Tibial nerve (tissue), 3 donors: ENCODE measurements around the gene LSR.

ENCODE experiments used
- CTCF ChIP-seq, 5 experiments: fragments of 200-600 bp in 3 of 5; fragments of 450-650 bp in 2 of 5; sonication (generic) in 3 of 5; IDR thresholded peaks; one replicate each; pipeline ENCODE4 v1.5.1; 2016 to 2019; ENCODE audit warnings: antibody characterized with exemption in 5 of 5, mild to moderate bottlenecking in 3 of 5, moderate library complexity in 2 of 5
- POLR2A ChIP-seq, 2 donors: fragments of 450-650 bp; IDR thresholded peaks; one replicate each; pipeline ENCODE4 v1.6.1; 2017; ENCODE audit warnings: antibody characterized with exemption in 2 of 2, mild to moderate bottlenecking in 2 of 2, moderate library complexity in 2 of 2

DNA sequence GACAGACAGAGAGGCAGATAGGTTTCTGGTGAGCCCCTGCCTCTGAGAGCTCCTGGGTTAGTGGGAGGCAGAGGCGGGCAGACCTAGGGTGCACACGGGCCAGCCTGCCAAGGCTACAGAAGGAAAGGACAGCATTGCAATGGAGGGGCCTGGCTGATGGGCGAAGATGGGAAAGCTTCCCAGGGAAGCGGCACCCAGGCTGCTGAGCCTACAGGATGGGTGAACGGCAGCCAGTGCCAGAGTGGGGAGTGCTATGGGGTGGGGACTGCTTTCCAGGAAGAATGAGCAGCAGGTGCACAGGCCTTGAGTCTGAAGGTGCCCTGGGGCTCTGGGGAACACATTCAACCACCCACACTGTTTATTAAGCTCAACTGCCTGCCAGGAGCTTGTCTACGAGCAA is 42.5 kb downstream of the LSR start:
- TF ChIP-seq POLR2A (IDR thresholded peaks at IDR 0.05), result no peak
- no peak for TF ChIP-seq CTCF (IDR thresholded peaks at IDR 0.05)
